K562 (cell line): ENCODE results near the gene C2CD5. TPM values are rescaled to one million over a fixed set of nuclear protein-coding genes. Genes with fewer than 3 reads are reported as not detected.

Source experiments
- ATAC-seq: fragments of 200-7000 bp; cut with Tn5 transposase; 3 replicates; pipeline ENCODE4 v1.9.1; 2020; ENCODE audit warnings: moderate library complexity
- BruUV-seq: library from RNA; stranded (reverse); fragments of 400-500 nt; replicated peaks from 2 replicates; lab custom pipeline; 2021; lab: Mats Ljungman, UMichigan
- CTCF ChIA-PET: fragments of 300-600 bp; formaldehyde crosslinking; extraction: SDS; loops from one replicate; lab custom pipeline; 2021; ENCODE audit warnings: low intra/inter-chr PET ratio; lab: Yijun Ruan, JAX
- POLR2A ChIA-PET: fragments of 300-600, 350-650 bp; sonication (Branson Sonifier 250); formaldehyde crosslinking; extraction: SDS; loops from one replicate; lab custom pipeline; 2021; ENCODE audit warnings: antibody characterized with exemption, inconsistent platforms; lab: Yijun Ruan, JAX
- DNase-seq, 4 experiments: peaks; one replicate each; pipeline versions ENCODE4 v3.0.0 to v3.0.0-alpha.2; 2011 to 2018; ENCODE audit warnings: low spot score in 3 of 4, mixed read lengths in 3 of 4; ENCODE audit errors: extremely low read depth in 1 of 4
- FAIRE-seq: peaks from 2 replicates; lab custom pipeline; 2011; peaks lifted over from hg19 to GRCh38; lab: Jason Lieb, UNC
- H2AFZ ChIP-seq: 2 replicates; pipeline ENCODE4 v1.6.0; 2011; ENCODE audit warnings: low read depth, low read length, control low read depth, inconsistent platforms
- H3K27ac ChIP-seq: fragments of 200-600 bp; 3 replicates; pipeline ENCODE4 v1.8.0; 2011; ENCODE audit warnings: low read depth, mild to moderate bottlenecking, control low read depth, inconsistent platforms, low read length, moderate library complexity, mixed read lengths; ENCODE audit errors: extremely low read depth
- H3K27me3 ChIP-seq, 2 experiments: fragments of 300-600 bp in 1 of 2; 2 replicates in 1 of 2; 3 replicates in 1 of 2; pipeline versions ENCODE4 v1.6.0 to v1.8.0; 2011; ENCODE audit warnings: inconsistent platforms in 2 of 2, low read length in 2 of 2, mild to moderate bottlenecking in 1 of 2, mixed read lengths in 1 of 2, moderate library complexity in 1 of 2; ENCODE audit not compliant: control insufficient read depth in 2 of 2, insufficient read depth in 2 of 2
- H3K36me3 ChIP-seq: fragments of 300-600 bp; 3 replicates; pipeline ENCODE4 v1.8.0; 2011; ENCODE audit warnings: mild to moderate bottlenecking, low read length, inconsistent platforms; ENCODE audit not compliant: control insufficient read depth, insufficient read depth
- H3K4me1 ChIP-seq, 2 experiments: fragments of 200-600 bp in 1 of 2; replicated peaks in 1 of 2; 2 replicates in 1 of 2; 3 replicates in 1 of 2; pipeline versions ENCODE4 v1.5.1 to v1.8.0; 2011; ENCODE audit warnings: inconsistent platforms in 2 of 2, low read length in 2 of 2, mild to moderate bottlenecking in 1 of 2, mixed read lengths in 1 of 2, moderate library complexity in 1 of 2; ENCODE audit not compliant: control insufficient read depth in 2 of 2, insufficient read depth in 2 of 2
- H3K4me2 ChIP-seq: 2 replicates; pipeline ENCODE4 v1.6.1; 2011; ENCODE audit warnings: low read length, control low read depth, inconsistent platforms, mixed read lengths; ENCODE audit not compliant: insufficient read depth
- H3K4me3 ChIP-seq: fragments of 200-600 bp; sonication (generic), shearing (Covaris generic); 2 replicates; pipeline ENCODE4 v1.5.1; 2016; ENCODE audit warnings: control low read depth, inconsistent platforms
- H3K79me2 ChIP-seq: fragments of 200-600 bp; 3 replicates; pipeline ENCODE4 v1.8.0; 2011; ENCODE audit warnings: low read length, inconsistent platforms; ENCODE audit not compliant: control insufficient read depth, insufficient read depth
- H3K9ac ChIP-seq, 2 experiments: 2 replicates each; pipeline versions ENCODE4 v1.6.0 to v1.6.1; 2011; ENCODE audit warnings: low read depth in 2 of 2, low read length in 2 of 2, control low read depth in 1 of 2, inconsistent platforms in 1 of 2, mild to moderate bottlenecking in 1 of 2, mixed read lengths in 1 of 2; ENCODE audit not compliant: insufficient read depth in 1 of 2
- H3K9me1 ChIP-seq: one replicate; pipeline ENCODE4 v1.6.0; 2011; ENCODE audit warnings: inconsistent platforms, mild to moderate bottlenecking, low read length, moderate library complexity; ENCODE audit not compliant: control insufficient read depth, insufficient read depth
- H3K9me3 ChIP-seq: replicated peaks from 2 replicates; pipeline ENCODE4 v1.5.1; 2011; ENCODE audit warnings: low read depth, low read length, inconsistent platforms; ENCODE audit not compliant: control insufficient read depth, insufficient read depth
- H4K20me1 ChIP-seq: replicated peaks from 2 replicates; pipeline ENCODE4 v1.6.1; 2011; ENCODE audit warnings: low read length, inconsistent platforms, mixed read lengths; ENCODE audit not compliant: control insufficient read depth, insufficient read depth
- ADNP ChIP-seq: fragments of 200-800 bp; sonication (Bioruptor generic); IDR thresholded peaks from 2 replicates; pipeline ENCODE4 v1.6.1; 2016; ENCODE audit warnings: missing genetic modification characterization, missing compliant biosample characterization
- ARID3A ChIP-seq: IDR thresholded peaks from 2 replicates; pipeline ENCODE4 v1.6.1; 2012; ENCODE audit warnings: low read depth, low read length, improper control_type of control experiment, borderline replicate concordance
- DEAF1 ChIP-seq: fragments of 450-650 bp; formaldehyde crosslinking; IDR thresholded peaks from 2 replicates; pipeline ENCODE4 v1.4.0; 2020; ENCODE audit warnings: mild to moderate bottlenecking, moderate library complexity
- E2F6 ChIP-seq, 2 experiments: IDR thresholded peaks; 2 replicates each; pipeline ENCODE4 v1.6.1; 2011; ENCODE audit warnings: borderline replicate concordance in 1 of 2, control low read depth in 1 of 2, low read depth in 1 of 2, low read length in 1 of 2, mild to moderate bottlenecking in 1 of 2, mixed read lengths in 1 of 2, moderate library complexity in 1 of 2; ENCODE audit not compliant: insufficient read depth in 1 of 2, insufficient read length in 1 of 2, poor library complexity in 1 of 2, severe bottlenecking in 1 of 2; ENCODE audit errors: extremely low read depth in 1 of 2
- ETS1 ChIP-seq: conservative IDR thresholded peaks from 2 replicates; pipeline ENCODE4 v1.6.1; 2011; ENCODE audit warnings: low read depth, mild to moderate bottlenecking, low read length; ENCODE audit not compliant: control insufficient read depth
- HDAC6 ChIP-seq: IDR thresholded peaks from 2 replicates; pipeline ENCODE4 v1.6.1; 2012; ENCODE audit warnings: low read depth, mild to moderate bottlenecking, control low read depth, inconsistent platforms, low read length, moderate library complexity
- KHSRP ChIP-seq: fragments of 450-650 bp; IDR thresholded peaks from 2 replicates; pipeline ENCODE4 v1.6.1; 2017
- MYC ChIP-seq, 2 experiments: fragments of 250-450 bp in 1 of 2; sonication (Bioruptor Pico) in 1 of 2; IDR thresholded peaks; 2 replicates each; pipeline versions ENCODE4 v1.5.1 to v1.6.1; 2012 to 2021; ENCODE audit warnings: low read depth in 2 of 2, borderline replicate concordance in 1 of 2, improper control_type of control experiment in 1 of 2, low read length in 1 of 2, mild to moderate bottlenecking in 1 of 2, moderate library complexity in 1 of 2
- NR3C1 ChIP-seq: sonication (generic); formaldehyde crosslinking; IDR thresholded peaks from 2 replicates; pipeline ENCODE4 v1.8.1; 2022; ENCODE audit warnings: missing genetic modification reagents
- NRF1 ChIP-seq, 2 experiments: fragments of 450-650 bp; IDR thresholded peaks in 1 of 2; conservative IDR thresholded peaks in 1 of 2; 2 replicates each; pipeline ENCODE4 v1.6.1; 2014; ENCODE audit warnings: mild to moderate bottlenecking in 2 of 2
- PYGO2 ChIP-seq: fragments of 450-650 bp; IDR thresholded peaks from 2 replicates; pipeline ENCODE4 v1.6.1; 2016; ENCODE audit warnings: mild to moderate bottlenecking, missing genetic modification characterization, moderate library complexity, missing compliant biosample characterization
- RHOXF2B ChIP-seq: fragments of 250-450 bp; sonication (Bioruptor Pico); conservative IDR thresholded peaks from 2 replicates; pipeline ENCODE4 v1.5.1; 2021
- STAG1 ChIP-seq: sonication (generic); formaldehyde crosslinking; IDR thresholded peaks from 2 replicates; pipeline ENCODE4 v1.5.0; 2020; ENCODE audit warnings: missing genetic modification reagents, borderline replicate concordance
- STAT5A ChIP-seq: IDR thresholded peaks from 2 replicates; pipeline ENCODE4 v1.6.1; 2012; ENCODE audit warnings: low read length, inconsistent platforms, borderline replicate concordance
- ZC3H4 ChIP-seq: sonication (generic); formaldehyde crosslinking; IDR thresholded peaks from 2 replicates; pipeline ENCODE4 v1.9.0; 2021; ENCODE audit warnings: missing genetic modification reagents, borderline replicate concordance
- ZNF224 ChIP-seq: sonication (generic); formaldehyde crosslinking; IDR thresholded peaks from 2 replicates; pipeline ENCODE4 v1.8.0; 2022; ENCODE audit warnings: mild to moderate bottlenecking, missing genetic modification reagents
- ZNF316 ChIP-seq: fragments of 450-650 bp; IDR thresholded peaks from 2 replicates; pipeline ENCODE4 v1.6.1; 2016
- ZNF79 ChIP-seq: fragments of 250-450 bp; sonication (Bioruptor Pico); IDR thresholded peaks from 2 replicates; pipeline ENCODE4 v1.4.0; 2020; ENCODE audit warnings: low read depth, mild to moderate bottlenecking, moderate library complexity
- WGBS: fragments of 100-300 bp; shearing (Covaris generic); methylation state at CpG from one replicate; pipeline ENCODE4 v1.1.6; 2016; ENCODE audit warnings: low coverage, mixed read lengths; ENCODE audit not compliant: insufficient coverage; ENCODE audit errors: missing lambda C conversion rate; 5-methylcytosine and 5-hydroxymethylcytosine counted together
- in situ Hi-C: fragments of 300-500 bp; cut with MboI; formaldehyde crosslinking; loops from 4 replicates; pipeline ENCODE4 v1.15.0; 2018; ENCODE audit warnings: inconsistent platforms, mixed read lengths
- intact Hi-C: fragments of 100-400 bp; cut with micrococcal nuclease; formaldehyde crosslinking; loops from 2 replicates; pipeline ENCODE4 v1.14.2; 2022
- polyA plus RNA-seq, 8 experiments: library from polyadenylated mRNA; depleted of rRNA in 4 of 8; stranded (reverse) in 5 of 8; unstranded in 3 of 8; fragments of >200 nt; fragmentation: Nextera tagmentation in 2 of 8; fragmentation: Illumina TruSeq in 1 of 8; extraction: Ambion mirVana in 2 of 8; extraction: Trizol in 1 of 8; gene quantifications; 2 replicates each; pipeline versions ENCODE4 v1.2.1 to v1.2.3, GENCODE V29; 2011 to 2014; ENCODE audit warnings: inconsistent platforms in 1 of 8, missing spikeins in 1 of 8
- total RNA-seq, 7 experiments: library from RNA; depleted of rRNA in 6 of 7; stranded (reverse); fragments of >200 nt in 6 of 7; fragmentation: Illumina TruSeq in 2 of 7; extraction: Trizol in 2 of 7; gene quantifications; 2 replicates each; pipeline versions ENCODE4 v1.2.1 to v1.2.3, GENCODE V29; 2011 to 2021; ENCODE audit warnings: low replicate concordance in 1 of 7

Gene C2CD5
- total and polyA plus RNA-seq, 9 of the 15 experiments (the other 6 are each of a cell fraction or from before 2014, with no cell fraction given), result 5.1 to 24.1 (median 14.3) TPM

- Histone ChIP-seq H2AFZ (no peak overlapping the region), H3K9me3 (no peaks in the 10 kb centered on the region), H3K4me1 (no peaks in the 10 kb centered on the region), H3K79me2 (no peaks in the 10 kb centered on the region), H3K36me3 (no peaks in the 10 kb centered on the region), H3K4me3 (no peak overlapping the region), H3K27ac (no peak overlapping the region), H3K4me2 (no peak overlapping the region), H3K9ac (no peak overlapping the region), H4K20me1 (no peaks in the 10 kb centered on the region), H3K27me3 (no peaks in the 10 kb centered on the region), H3K9me1 (no peaks in the 10 kb centered on the region)
- in situ Hi-C loops, result no loop called here
- intact Hi-C loops, result no loop called here
- WGBS, result 37% methylated on average over 4 of the region's 4 CpGs
- ATAC-seq, result no peak
- BruUV-seq, result no TSS peak
- ChIA-PET POLR2A (no interaction called here), CTCF (no interaction called here)
- no peak for FAIRE-seq
- no peak for DNase-seq
- TF ChIP-seq STAG1 (CRISPR knock-in tag) (no peak), ZNF79 (CRISPR knock-in tag) (no peak), ARID3A (no peak), ZC3H4 (no peak), ADNP (tag) (no peak), STAT5A (no peak), KHSRP (no peak), PYGO2 (tag) (no peak), ETS1 (no peak), HDAC6 (no peak), ZNF316 (no peak), MYC (IDR thresholded peaks at IDR 0.05; ENCODE audit: low read depth, low read length) (no peak), MYC (CRISPR knock-in tag; IDR thresholded peaks at IDR 0.05; ENCODE audit: borderline replicate concordance, low read depth) (no peak), NRF1 (conservative IDR thresholded peaks at IDR 0.05 in 1 of 2, IDR thresholded peaks at IDR 0.05 in 1 of 2) (no peak), RHOXF2B (CRISPR knock-in tag) (no peak), ZNF224 (CRISPR knock-in tag) (no peak), DEAF1 (CRISPR knock-in tag) (no peak), NR3C1 (CRISPR knock-in tag) (no peak), E2F6 (IDR thresholded peaks at IDR 0.05; ENCODE audit: borderline replicate concordance in 1 of 2, extremely low read depth in 1 of 2, insufficient read depth in 1 of 2, insufficient read length in 1 of 2, low read depth in 1 of 2, low read length in 1 of 2, poor library complexity in 1 of 2, severe bottlenecking in 1 of 2) (no peak)
These were observed 97.1 kb downstream of the C2CD5 start for GRCh38 chr12:22447223-22447622.
